Measurements from ENCODE around the gene FYTTD1.
"Not testable (repeated sequence)": the region's sequence is repeated elsewhere in the genome, so short reads cannot be mapped to it uniquely, and the experiment has no call there.

Gene FYTTD1

DNA sequence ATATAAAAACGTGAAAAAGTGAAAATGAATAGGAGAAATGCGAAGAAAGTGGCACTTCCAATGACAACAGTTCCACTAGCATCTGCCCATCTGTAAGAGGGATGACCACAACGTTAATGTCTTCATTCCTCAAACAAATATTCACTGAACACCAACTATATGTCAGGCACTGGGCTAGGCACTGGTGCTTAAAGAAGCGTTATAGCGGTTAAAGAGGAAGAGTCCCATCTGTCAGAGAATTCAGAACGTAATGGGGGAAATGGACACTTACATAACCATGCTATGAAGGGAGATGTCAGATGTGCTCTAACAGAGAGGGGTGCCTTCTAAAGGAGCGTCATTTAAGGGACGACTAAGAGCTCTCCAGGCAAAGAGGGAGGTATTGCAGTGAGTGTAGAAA lies 21.2 kb upstream of the FYTTD1 start:
- peaks cover 36% of the 10 kb centered on the region for H3K9me3 Mint-ChIP-seq
- H3K4me1 Mint-ChIP-seq, result no peaks in the 10 kb centered on the region
- H3K36me3 Mint-ChIP-seq (ENCODE audit: low read depth), result peaks cover 34% of the 10 kb centered on the region
- DNase-seq, result no peak
- H3K4me3 Mint-ChIP-seq, result no peak overlapping the region
- TF ChIP-seq, protein P1, sequence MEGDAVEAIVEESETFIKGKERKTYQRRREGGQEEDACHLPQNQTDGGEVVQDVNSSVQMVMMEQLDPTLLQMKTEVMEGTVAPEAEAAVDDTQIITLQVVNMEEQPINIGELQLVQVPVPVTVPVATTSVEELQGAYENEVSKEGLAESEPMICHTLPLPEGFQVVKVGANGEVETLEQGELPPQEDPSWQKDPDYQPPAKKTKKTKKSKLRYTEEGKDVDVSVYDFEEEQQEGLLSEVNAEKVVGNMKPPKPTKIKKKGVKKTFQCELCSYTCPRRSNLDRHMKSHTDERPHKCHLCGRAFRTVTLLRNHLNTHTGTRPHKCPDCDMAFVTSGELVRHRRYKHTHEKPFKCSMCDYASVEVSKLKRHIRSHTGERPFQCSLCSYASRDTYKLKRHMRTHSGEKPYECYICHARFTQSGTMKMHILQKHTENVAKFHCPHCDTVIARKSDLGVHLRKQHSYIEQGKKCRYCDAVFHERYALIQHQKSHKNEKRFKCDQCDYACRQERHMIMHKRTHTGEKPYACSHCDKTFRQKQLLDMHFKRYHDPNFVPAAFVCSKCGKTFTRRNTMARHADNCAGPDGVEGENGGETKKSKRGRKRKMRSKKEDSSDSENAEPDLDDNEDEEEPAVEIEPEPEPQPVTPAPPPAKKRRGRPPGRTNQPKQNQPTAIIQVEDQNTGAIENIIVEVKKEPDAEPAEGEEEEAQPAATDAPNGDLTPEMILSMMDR (IDR thresholded peaks at IDR 0.05), result no peak
- H3K27me3 Mint-ChIP-seq (ENCODE audit: low read depth, poor library complexity), result peaks cover 9% of the 10 kb centered on the region
- peak overlapping the region; percentile 24 for H3K27ac Mint-ChIP-seq

DNA sequence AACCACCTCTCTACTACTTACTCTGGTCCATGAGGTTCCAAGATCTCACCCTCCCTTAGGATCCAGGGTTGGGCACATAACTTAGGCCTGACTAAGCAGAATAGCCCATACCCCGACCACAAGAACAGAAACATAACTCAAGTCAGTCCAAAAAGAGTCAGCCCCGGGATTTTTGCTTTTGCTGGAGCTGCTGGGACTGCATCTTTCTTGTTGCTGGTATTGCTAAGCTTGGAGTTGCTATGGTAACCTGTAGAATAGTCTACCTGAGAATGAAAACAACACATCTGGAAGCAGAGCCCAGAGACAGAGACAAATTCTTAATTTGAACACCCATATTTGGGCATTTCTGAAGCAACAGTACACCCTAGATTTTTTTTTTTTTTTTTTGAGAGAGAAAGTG lies 19.5 kb upstream of the FYTTD1 start:
- no peak overlapping the region for H3K27ac Mint-ChIP-seq
- TF ChIP-seq, protein P1 (IDR thresholded peaks at IDR 0.05), result no peak
- peaks cover 25% of the 10 kb centered on the region for H3K9me3 Mint-ChIP-seq
- peaks cover 6% of the 10 kb centered on the region for H3K4me1 Mint-ChIP-seq
- no peak overlapping the region for H3K4me3 Mint-ChIP-seq
- no peak for DNase-seq
- peaks cover 28% of the 10 kb centered on the region for H3K36me3 Mint-ChIP-seq (ENCODE audit: low read depth)
- peaks cover 10% of the 10 kb centered on the region for H3K27me3 Mint-ChIP-seq (ENCODE audit: low read depth, poor library complexity)

DNA sequence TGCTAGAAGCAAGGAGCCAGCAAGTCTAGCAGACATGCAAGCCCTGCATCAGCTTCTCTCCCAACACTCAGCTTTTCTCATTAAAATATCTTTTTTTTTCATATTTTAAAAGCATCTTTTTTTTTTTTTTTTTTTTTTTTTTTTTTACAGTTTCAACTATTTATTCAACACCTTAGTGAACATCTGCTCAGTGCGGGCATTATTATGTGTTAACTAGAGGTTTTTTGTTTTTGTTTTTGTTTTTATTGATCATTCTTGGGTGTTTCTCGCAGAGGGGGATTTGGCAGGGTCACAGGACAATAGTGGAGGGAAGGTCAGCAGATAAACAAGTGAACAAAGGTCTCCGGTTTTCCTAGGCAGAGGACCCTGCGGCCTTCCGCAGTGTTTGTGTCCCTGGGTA lies 18.9 kb upstream of the FYTTD1 start:
- Mint-ChIP-seq H3K36me3 (ENCODE audit: low read depth) (peaks cover 27% of the 10 kb centered on the region), H3K9me3 (peaks cover 24% of the 10 kb centered on the region), H3K4me1 (peaks cover 11% of the 10 kb centered on the region), H3K27me3 (ENCODE audit: low read depth, poor library complexity) (peaks cover 14% of the 10 kb centered on the region)
- not testable (repeated sequence) for H3K4me3 Mint-ChIP-seq, H3K27ac Mint-ChIP-seq, DNase-seq

DNA sequence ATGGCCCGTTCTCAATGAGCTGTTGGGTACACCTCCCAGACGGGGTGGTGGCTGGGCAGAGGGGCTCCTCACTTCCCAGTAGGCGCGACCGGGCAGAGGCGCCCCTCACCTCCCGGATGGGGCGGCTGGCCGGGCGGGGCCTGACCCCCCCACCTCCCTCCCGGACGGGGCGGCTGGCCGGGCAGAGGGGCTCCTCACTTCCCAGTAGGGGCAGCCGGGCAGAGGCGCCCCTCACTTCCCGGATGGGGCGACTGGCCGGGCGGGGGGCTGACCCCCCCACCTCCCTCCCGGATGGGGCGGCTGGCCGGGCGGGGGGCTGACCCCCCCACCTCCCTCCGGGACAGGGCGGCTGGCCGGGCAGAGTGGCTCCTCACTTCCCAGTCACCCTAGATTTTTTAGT lies 18.2 kb upstream of the FYTTD1 start:
- H3K27ac Mint-ChIP-seq, H3K4me3 Mint-ChIP-seq, DNase-seq: not testable (repeated sequence)
- Mint-ChIP-seq H3K9me3 (peaks cover 22% of the 10 kb centered on the region), H3K36me3 (ENCODE audit: low read depth) (peaks cover 25% of the 10 kb centered on the region), H3K27me3 (ENCODE audit: low read depth, poor library complexity) (peaks cover 16% of the 10 kb centered on the region), H3K4me1 (peaks cover 17% of the 10 kb centered on the region)

DNA sequence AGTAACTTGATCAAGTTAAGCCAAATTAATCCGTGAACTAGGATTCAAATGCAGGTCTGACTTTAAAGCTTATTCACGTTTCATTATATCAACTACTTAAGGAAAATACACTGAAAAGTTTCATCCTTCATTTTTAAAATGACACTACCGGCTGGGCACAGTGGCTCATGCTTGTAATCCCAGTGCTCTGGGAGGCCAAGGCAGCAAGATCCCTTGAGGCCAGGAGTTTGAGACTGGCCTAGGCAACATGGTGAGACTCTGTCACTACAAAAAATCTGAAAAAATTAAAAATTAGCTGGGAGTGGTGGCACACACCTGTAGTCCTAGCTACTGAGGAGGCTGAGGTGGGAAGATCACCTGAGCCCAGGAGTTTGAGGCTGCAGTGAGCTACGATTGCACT lies 16.6 kb upstream of the FYTTD1 start:
- H3K36me3 Mint-ChIP-seq (ENCODE audit: low read depth), result peaks cover 25% of the 10 kb centered on the region
- DNase-seq, result no peak
- peaks cover 22% of the 10 kb centered on the region for H3K9me3 Mint-ChIP-seq
- no peak overlapping the region for H3K27ac Mint-ChIP-seq
- H3K4me3 Mint-ChIP-seq, result no peak overlapping the region
- TF ChIP-seq, protein P1 (IDR thresholded peaks at IDR 0.05), result no peak
- H3K4me1 Mint-ChIP-seq, result peaks cover 28% of the 10 kb centered on the region
- peaks cover 16% of the 10 kb centered on the region for H3K27me3 Mint-ChIP-seq (ENCODE audit: low read depth, poor library complexity)

DNA sequence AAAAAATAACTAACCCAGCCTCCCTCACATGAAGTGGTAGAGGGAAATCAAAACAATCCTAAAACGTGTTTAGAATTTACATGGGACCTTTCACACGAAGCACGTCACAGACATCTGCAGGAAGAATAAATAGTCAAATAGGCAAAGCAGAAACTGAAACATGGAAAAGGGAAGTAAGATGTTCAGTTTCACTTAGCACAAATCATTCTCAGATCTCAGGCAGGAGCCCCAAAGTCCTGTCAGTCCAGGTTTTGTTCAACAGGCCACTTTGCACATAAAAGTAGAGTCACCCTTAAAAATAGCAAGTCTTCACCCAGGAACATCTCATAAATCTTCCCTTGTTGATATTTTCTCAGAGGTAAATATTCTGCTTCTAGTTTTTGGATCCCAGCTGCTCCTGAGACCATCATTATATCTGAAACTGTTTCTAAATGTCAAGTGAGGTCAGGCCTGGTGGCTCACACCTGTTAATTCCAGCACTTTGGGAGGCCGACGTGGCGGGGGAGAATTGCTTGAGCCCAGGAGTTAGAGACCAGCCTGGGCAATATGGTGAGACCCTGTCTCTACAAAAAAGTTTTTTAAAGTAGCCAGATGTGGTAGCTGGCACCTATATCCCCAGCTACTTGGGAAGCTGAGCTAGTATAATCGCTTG lies 14.9 kb upstream of the FYTTD1 start:
- Mint-ChIP-seq H3K4me1 (peaks cover 34% of the 10 kb centered on the region), H3K27ac (no peak overlapping the region), H3K27me3 (ENCODE audit: low read depth, poor library complexity) (peaks cover 12% of the 10 kb centered on the region), H3K9me3 (peaks cover 15% of the 10 kb centered on the region), H3K4me3 (peak overlapping the region; percentile 28), H3K36me3 (ENCODE audit: low read depth) (peaks cover 16% of the 10 kb centered on the region)
- no peak for DNase-seq
- TF ChIP-seq, protein P1 (IDR thresholded peaks at IDR 0.05), result no peak

DNA sequence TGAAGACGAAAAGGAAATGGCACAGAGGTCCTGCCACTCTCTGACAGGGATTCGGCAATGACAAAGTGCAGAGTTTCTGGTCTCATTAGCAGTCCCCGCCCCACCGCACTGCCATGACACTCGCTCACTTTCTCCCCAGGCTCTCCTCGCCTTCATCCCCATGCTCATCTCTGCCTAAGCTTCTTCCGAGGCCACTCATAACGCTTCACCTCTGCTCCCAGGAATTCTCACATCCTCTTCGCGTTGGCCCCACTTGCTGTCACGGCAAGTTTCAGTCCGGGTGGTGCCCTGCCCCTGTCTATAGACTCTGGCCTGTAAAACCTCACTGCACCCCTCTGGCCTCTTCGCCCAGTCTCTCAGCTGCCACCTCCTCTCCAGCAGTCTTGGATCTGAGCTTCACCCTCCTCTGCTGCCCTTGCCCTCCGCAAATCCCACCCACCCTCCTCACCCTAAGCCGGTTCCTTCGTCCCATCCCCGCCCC lies 13.6 kb upstream of the FYTTD1 start:
- Mint-ChIP-seq H3K36me3 (ENCODE audit: low read depth) (peaks cover 5% of the 10 kb centered on the region), H3K27me3 (ENCODE audit: low read depth, poor library complexity) (peaks cover 10% of the 10 kb centered on the region), H3K4me1 (peaks cover 34% of the 10 kb centered on the region), H3K9me3 (peaks cover 4% of the 10 kb centered on the region), H3K4me3 (peak overlapping the region; percentile 91), H3K27ac (peak overlapping the region; percentile 73)
- peak; percentile 34 for DNase-seq
- TF ChIP-seq, protein P1 (IDR thresholded peaks at IDR 0.05), result no peak
